HepG2 (cell line): ENCODE results near the gene ESR2. TPM values are rescaled to one million over a fixed set of nuclear protein-coding genes. Genes with fewer than 3 reads are reported as not detected.

Experiments
- CBX1 ChIP-seq: IDR thresholded peaks from one replicate; pipeline ENCODE4 v1.6.1; 2016; ENCODE audit warnings: antibody characterized with exemption, low read depth
- CENPT ChIP-seq: sonication (generic); formaldehyde crosslinking; IDR thresholded peaks from 2 replicates; pipeline ENCODE4 v1.8.0; 2022; ENCODE audit warnings: low read depth, mild to moderate bottlenecking, moderate library complexity, missing genetic modification reagents
- FOXC1 ChIP-seq: sonication (generic); formaldehyde crosslinking; IDR thresholded peaks from 2 replicates; pipeline ENCODE4 v1.8.0; 2022; ENCODE audit warnings: mild to moderate bottlenecking, missing genetic modification reagents, borderline replicate concordance
- HDAC6 ChIP-seq: fragments of 200-600 bp; sonication (generic); IDR thresholded peaks from 2 replicates; pipeline ENCODE4 v1.7.0; 2017; ENCODE audit warnings: mild to moderate bottlenecking, antibody characterized with exemption, low read length, low read depth
- HES4 ChIP-seq: sonication (generic); formaldehyde crosslinking; IDR thresholded peaks from 2 replicates; pipeline ENCODE4 v1.9.0; 2021; ENCODE audit warnings: mild to moderate bottlenecking, missing genetic modification reagents, borderline replicate concordance
- MZF1 ChIP-seq: sonication (generic); formaldehyde crosslinking; IDR thresholded peaks from 2 replicates; pipeline ENCODE4 v1.8.1; 2023; ENCODE audit warnings: mild to moderate bottlenecking, missing genetic modification reagents, borderline replicate concordance
- NR1H2 ChIP-seq: sonication (generic); formaldehyde crosslinking; IDR thresholded peaks from 2 replicates; pipeline ENCODE4 v1.8.1; 2022; ENCODE audit warnings: low read depth, missing genetic modification reagents, borderline replicate concordance
- RFX5 ChIP-seq: IDR thresholded peaks from 2 replicates; pipeline ENCODE4 v1.6.1; 2011; ENCODE audit warnings: low read depth, low read length, improper control_type of control experiment
- SP1 ChIP-seq, 2 experiments: fragments of 450-650 bp in 1 of 2; sonication (generic) in 1 of 2; formaldehyde crosslinking in 1 of 2; IDR thresholded peaks; 2 replicates each; pipeline versions ENCODE4 v1.4.0 to v1.6.1; 2016 to 2020; ENCODE audit warnings: missing genetic modification reagents in 1 of 2
- TBL1XR1 ChIP-seq: fragments of 150-350 bp; IDR thresholded peaks from 2 replicates; pipeline ENCODE4 v1.6.1; 2014; ENCODE audit warnings: borderline replicate concordance, low read length; ENCODE audit not compliant: partially characterized antibody
- XBP1 ChIP-seq: sonication (generic); formaldehyde crosslinking; IDR thresholded peaks from 2 replicates; pipeline ENCODE4 v1.5.0; 2020; ENCODE audit warnings: missing genetic modification reagents
- ZBTB7B ChIP-seq: sonication (generic); formaldehyde crosslinking; IDR thresholded peaks from 2 replicates; pipeline ENCODE4 v1.4.0; 2020; ENCODE audit warnings: missing genetic modification reagents
- ZFP36L2 ChIP-seq: sonication (generic); formaldehyde crosslinking; IDR thresholded peaks from 2 replicates; pipeline ENCODE4 v1.4.0; 2020; ENCODE audit warnings: missing genetic modification reagents
- ZNF570 ChIP-seq: sonication (generic); formaldehyde crosslinking; IDR thresholded peaks from 2 replicates; pipeline ENCODE4 v1.4.0; 2020; ENCODE audit warnings: mild to moderate bottlenecking, missing genetic modification reagents, borderline replicate concordance
- ZNF746 ChIP-seq: sonication (generic); formaldehyde crosslinking; IDR thresholded peaks from 2 replicates; pipeline ENCODE4 v1.8.0; 2022; ENCODE audit warnings: mild to moderate bottlenecking, missing genetic modification reagents
- ZNF788 ChIP-seq: sonication (generic); formaldehyde crosslinking; IDR thresholded peaks from 2 replicates; pipeline ENCODE4 v1.5.0; 2020; ENCODE audit warnings: mild to moderate bottlenecking, missing genetic modification reagents, borderline replicate concordance
- ZSCAN31 ChIP-seq: sonication (generic); formaldehyde crosslinking; IDR thresholded peaks from 2 replicates; pipeline ENCODE4 v1.5.0; 2020; ENCODE audit warnings: low read depth, mild to moderate bottlenecking, missing genetic modification reagents
- polyA plus RNA-seq, 8 experiments: library from polyadenylated mRNA; depleted of rRNA in 3 of 8; stranded (reverse) in 7 of 8; unstranded in 1 of 8; fragments of >200 nt; fragmentation: Illumina TruSeq in 4 of 8; extraction: Trizol in 4 of 8; gene quantifications; 2 replicates each; pipeline versions ENCODE4 v1.2.1 to v1.2.3, GENCODE V29; 2011 to 2016; ENCODE audit warnings: low read depth in 4 of 8, missing spikeins in 1 of 8, mixed read lengths in 1 of 8; ENCODE audit not compliant: insufficient read depth in 1 of 8
- total RNA-seq, 5 experiments: library from RNA; depleted of rRNA; stranded (reverse); fragments of >200 nt; fragmentation: Illumina TruSeq; extraction: Trizol; gene quantifications; 2 replicates each; pipeline ENCODE4 v1.2.3, GENCODE V29; 2016; ENCODE audit warnings: low read depth in 1 of 5
- TF ChIP-seq, protein P1 (sequence below): sonication (generic); formaldehyde crosslinking; IDR thresholded peaks from 2 replicates; pipeline ENCODE4; 2020; ENCODE audit warnings: missing genetic modification reagents, mild to moderate bottlenecking, borderline replicate concordance
- TF ChIP-seq, protein P2 (sequence below): IDR thresholded peaks from 2 replicates; pipeline ENCODE4 v1.6.1; 2012; ENCODE audit warnings: low read length, improper control_type of control experiment
- TF ChIP-seq, protein P3 (sequence below): IDR thresholded peaks from 2 replicates; pipeline ENCODE4 v1.6.1; 2018; ENCODE audit warnings: missing genetic modification reagents, mild to moderate bottlenecking, missing compliant biosample characterization
- TF ChIP-seq, protein P4 (sequence below): sonication (generic); formaldehyde crosslinking; IDR thresholded peaks from 2 replicates; pipeline ENCODE4 v1.5.1; 2020; ENCODE audit warnings: missing genetic modification reagents, mild to moderate bottlenecking, borderline replicate concordance

ESR2 gene
- total and polyA plus RNA-seq, 2 of the 13 experiments (the other 11 are each of a cell fraction or from before 2014, with no cell fraction given) = 0.01 to 0.04 TPM

DNA sequence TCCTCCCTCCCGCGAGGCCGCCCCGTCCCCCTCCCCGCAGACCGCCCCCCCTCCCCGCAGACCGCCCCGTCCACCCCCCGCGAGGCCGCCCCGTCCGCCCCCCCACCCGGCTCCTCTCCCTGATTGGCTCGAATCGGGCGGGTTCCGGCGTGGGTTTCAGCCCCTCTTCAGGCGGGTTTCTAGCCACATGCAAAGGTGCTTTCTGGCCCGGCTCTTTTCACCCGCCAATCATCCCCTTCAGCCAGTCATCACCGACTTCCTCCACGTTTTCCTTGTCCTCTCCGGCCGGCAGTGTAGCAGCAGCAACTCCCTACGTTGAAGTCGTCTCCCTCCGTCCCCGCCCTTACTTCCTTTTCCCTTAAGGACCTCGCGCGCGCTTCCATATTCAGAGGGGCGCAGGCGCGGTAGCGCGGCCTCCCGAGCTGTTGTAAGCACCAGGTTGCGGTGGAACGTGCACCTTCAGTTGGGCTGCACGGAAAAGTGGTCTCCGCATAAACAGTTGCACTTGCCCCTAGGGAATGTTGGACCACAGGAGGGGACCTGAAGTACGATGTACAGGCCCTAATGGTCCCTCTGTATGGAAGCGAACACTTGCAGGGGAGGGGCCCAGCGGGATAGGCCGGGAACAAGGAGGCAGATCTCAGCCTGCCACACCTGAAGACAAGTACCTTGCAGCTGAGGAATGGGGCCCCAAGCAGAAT, 44.6 kb upstream of the ESR2 start (continued):
- TF ChIP-seq, protein P1, sequence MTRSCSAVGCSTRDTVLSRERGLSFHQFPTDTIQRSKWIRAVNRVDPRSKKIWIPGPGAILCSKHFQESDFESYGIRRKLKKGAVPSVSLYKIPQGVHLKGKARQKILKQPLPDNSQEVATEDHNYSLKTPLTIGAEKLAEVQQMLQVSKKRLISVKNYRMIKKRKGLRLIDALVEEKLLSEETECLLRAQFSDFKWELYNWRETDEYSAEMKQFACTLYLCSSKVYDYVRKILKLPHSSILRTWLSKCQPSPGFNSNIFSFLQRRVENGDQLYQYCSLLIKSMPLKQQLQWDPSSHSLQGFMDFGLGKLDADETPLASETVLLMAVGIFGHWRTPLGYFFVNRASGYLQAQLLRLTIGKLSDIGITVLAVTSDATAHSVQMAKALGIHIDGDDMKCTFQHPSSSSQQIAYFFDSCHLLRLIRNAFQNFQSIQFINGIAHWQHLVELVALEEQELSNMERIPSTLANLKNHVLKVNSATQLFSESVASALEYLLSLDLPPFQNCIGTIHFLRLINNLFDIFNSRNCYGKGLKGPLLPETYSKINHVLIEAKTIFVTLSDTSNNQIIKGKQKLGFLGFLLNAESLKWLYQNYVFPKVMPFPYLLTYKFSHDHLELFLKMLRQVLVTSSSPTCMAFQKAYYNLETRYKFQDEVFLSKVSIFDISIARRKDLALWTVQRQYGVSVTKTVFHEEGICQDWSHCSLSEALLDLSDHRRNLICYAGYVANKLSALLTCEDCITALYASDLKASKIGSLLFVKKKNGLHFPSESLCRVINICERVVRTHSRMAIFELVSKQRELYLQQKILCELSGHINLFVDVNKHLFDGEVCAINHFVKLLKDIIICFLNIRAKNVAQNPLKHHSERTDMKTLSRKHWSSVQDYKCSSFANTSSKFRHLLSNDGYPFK (CRISPR knock-in tag) = peak; percentile 63
- TF ChIP-seq TBL1XR1 (no peak), SP1 (IDR thresholded peaks at IDR 0.05) (no peak), SP1 (CRISPR knock-in tag; IDR thresholded peaks at IDR 0.05) (no peak), ZNF788 (CRISPR knock-in tag) (peak; percentile 64; the same call in 1 of the 2 replicates), MZF1 (no peak), CENPT (CRISPR knock-in tag) (no peak), ZBTB7B (no peak), ZFP36L2 (CRISPR knock-in tag) (no peak), HDAC6 (no peak), CBX1 (peak; percentile 53), ZNF746 (peak; percentile 17; the same call in 1 of the 2 replicates), HES4 (CRISPR knock-in tag) (no peak), ZSCAN31 (peak; percentile 61; the same call in 1 of the 2 replicates), RFX5 (no peak), XBP1 (CRISPR knock-in tag) (no peak), NR1H2 (no peak), FOXC1 (CRISPR knock-in tag) (no peak; the same call in 1 of the 2 replicates), ZNF570 (CRISPR knock-in tag) (no peak)
- TF ChIP-seq, protein P2, sequence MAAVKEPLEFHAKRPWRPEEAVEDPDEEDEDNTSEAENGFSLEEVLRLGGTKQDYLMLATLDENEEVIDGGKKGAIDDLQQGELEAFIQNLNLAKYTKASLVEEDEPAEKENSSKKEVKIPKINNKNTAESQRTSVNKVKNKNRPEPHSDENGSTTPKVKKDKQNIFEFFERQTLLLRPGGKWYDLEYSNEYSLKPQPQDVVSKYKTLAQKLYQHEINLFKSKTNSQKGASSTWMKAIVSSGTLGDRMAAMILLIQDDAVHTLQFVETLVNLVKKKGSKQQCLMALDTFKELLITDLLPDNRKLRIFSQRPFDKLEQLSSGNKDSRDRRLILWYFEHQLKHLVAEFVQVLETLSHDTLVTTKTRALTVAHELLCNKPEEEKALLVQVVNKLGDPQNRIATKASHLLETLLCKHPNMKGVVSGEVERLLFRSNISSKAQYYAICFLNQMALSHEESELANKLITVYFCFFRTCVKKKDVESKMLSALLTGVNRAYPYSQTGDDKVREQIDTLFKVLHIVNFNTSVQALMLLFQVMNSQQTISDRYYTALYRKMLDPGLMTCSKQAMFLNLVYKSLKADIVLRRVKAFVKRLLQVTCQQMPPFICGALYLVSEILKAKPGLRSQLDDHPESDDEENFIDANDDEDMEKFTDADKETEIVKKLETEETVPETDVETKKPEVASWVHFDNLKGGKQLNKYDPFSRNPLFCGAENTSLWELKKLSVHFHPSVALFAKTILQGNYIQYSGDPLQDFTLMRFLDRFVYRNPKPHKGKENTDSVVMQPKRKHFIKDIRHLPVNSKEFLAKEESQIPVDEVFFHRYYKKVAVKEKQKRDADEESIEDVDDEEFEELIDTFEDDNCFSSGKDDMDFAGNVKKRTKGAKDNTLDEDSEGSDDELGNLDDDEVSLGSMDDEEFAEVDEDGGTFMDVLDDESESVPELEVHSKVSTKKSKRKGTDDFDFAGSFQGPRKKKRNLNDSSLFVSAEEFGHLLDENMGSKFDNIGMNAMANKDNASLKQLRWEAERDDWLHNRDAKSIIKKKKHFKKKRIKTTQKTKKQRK = no peak
- TF ChIP-seq, protein P3, sequence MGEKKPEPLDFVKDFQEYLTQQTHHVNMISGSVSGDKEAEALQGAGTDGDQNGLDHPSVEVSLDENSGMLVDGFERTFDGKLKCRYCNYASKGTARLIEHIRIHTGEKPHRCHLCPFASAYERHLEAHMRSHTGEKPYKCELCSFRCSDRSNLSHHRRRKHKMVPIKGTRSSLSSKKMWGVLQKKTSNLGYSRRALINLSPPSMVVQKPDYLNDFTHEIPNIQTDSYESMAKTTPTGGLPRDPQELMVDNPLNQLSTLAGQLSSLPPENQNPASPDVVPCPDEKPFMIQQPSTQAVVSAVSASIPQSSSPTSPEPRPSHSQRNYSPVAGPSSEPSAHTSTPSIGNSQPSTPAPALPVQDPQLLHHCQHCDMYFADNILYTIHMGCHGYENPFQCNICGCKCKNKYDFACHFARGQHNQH (CRISPR knock-in tag) = peak; percentile 48; the same call in 1 of the 2 replicates
- TF ChIP-seq, protein P4, sequence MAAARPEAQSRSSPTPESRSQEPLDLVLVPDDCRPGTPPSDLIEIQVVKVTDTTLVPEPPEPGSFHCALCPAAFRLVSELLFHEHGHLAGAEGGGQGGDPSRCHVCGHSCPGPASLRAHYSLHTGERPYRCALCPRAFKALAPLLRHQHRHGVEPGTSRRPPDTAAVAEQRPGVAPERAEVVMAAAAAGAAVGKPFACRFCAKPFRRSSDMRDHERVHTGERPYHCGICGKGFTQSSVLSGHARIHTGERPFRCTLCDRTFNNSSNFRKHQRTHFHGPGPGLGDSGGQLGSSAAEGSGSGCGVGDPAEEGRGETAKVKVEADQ = no peak
